BLaER1 treated with 17β-estradiol and CSF1 and Interleukin-3, amounts not matched to agents 10 nM and 100 nM (cell line): ENCODE results near the gene TBX2.
A peak's percentile ranks its signal among the peaks of the same experiment; 100 is the strongest.

Experiments
- H3K27ac ChIP-seq, 11 experiments: shearing (Covaris generic); formaldehyde crosslinking; 2 replicates each; pipeline ENCODE4 v1.8.1; 2022
- H3K27me3 ChIP-seq, 11 experiments: shearing (Covaris generic); formaldehyde crosslinking; 2 replicates each; pipeline ENCODE4 v1.8.1; 2022
- H3K36me3 ChIP-seq, 11 experiments: shearing (Covaris generic); formaldehyde crosslinking; 2 replicates each; pipeline ENCODE4 v1.8.1; 2022
- H3K4me1 ChIP-seq, 10 experiments: shearing (Covaris generic); formaldehyde crosslinking; 2 replicates each; pipeline ENCODE4 v1.8.1; 2022
- H3K4me2 ChIP-seq, 11 experiments: shearing (Covaris generic); formaldehyde crosslinking; 2 replicates each; pipeline ENCODE4 v1.8.1; 2022
- H3K4me3 ChIP-seq, 10 experiments: shearing (Covaris generic); formaldehyde crosslinking; 2 replicates each; pipeline ENCODE4 v1.8.1; 2022
- H3K9ac ChIP-seq, 11 experiments: shearing (Covaris generic); formaldehyde crosslinking; 2 replicates each; pipeline ENCODE4 v1.8.1; 2022
- H3K9me3 ChIP-seq, 11 experiments: shearing (Covaris generic); formaldehyde crosslinking; replicated peaks in 1 of 11; 2 replicates each; pipeline ENCODE4 v1.8.1; 2022
- H4K20me1 ChIP-seq, 11 experiments: shearing (Covaris generic); formaldehyde crosslinking; 2 replicates each; pipeline ENCODE4 v1.8.1; 2022
- Cebpa-rat ChIP-seq, 11 experiments: shearing (Covaris generic); IDR thresholded peaks; 2 replicates each; pipeline ENCODE4 v1.8.1; 2022

Gene TBX2

GRCh38 chr17:61385577-61386236, 13.9 kb upstream of the TBX2 start:
- Histone ChIP-seq H3K27ac (no peak overlapping the region), H3K27me3 (no peaks in the 10 kb centered on the region; a peak in 1 of 22 replicates), H4K20me1 (peaks cover 0 to 20% (median 0%) of the 10 kb centered on the region in 11 experiments; a peak in 4 of 22 replicates)

GRCh38 chr17:61386251-61386650, 13.4 kb upstream of the TBX2 start:
- no peaks in the 10 kb centered on the region; a peak in 1 of 22 replicates for H3K27me3 ChIP-seq
- no peak for TF ChIP-seq Cebpa-rat (IDR thresholded peaks at IDR 0.05)
- H3K36me3 ChIP-seq = no peaks in the 10 kb centered on the region
- H3K4me3 ChIP-seq = no peak overlapping the region
- H3K9ac ChIP-seq = no peak overlapping the region
- no peak overlapping the region for H3K4me2 ChIP-seq
- no peak overlapping the region for H3K27ac ChIP-seq
- no peaks in the 10 kb centered on the region for H3K9me3 ChIP-seq
- peaks cover 0 to 21% (median 0%) of the 10 kb centered on the region in 11 experiments; a peak in 4 of 22 replicates for H4K20me1 ChIP-seq
- H3K4me1 ChIP-seq = peaks cover 0 to 5% (median 0%) of the 10 kb centered on the region in 10 experiments; a peak in 3 of 20 replicates

More at GRCh38 chr17:61385577-61386236, 13.9 kb upstream of the TBX2 start:
- Histone ChIP-seq H3K4me3 (no peak overlapping the region), H3K9ac (no peak overlapping the region), H3K4me1 (peaks cover 0 to 5% (median 0%) of the 10 kb centered on the region in 10 experiments; a peak in 3 of 20 replicates), H3K9me3 (no peaks in the 10 kb centered on the region), H3K36me3 (no peaks in the 10 kb centered on the region), H3K4me2 (no peak overlapping the region)
- no peak for TF ChIP-seq Cebpa-rat (IDR thresholded peaks at IDR 0.05)

GRCh38 chr17:61387011-61387410, 12.6 kb upstream of the TBX2 start:
- TF ChIP-seq Cebpa-rat (IDR thresholded peaks at IDR 0.05) = no peak
- Histone ChIP-seq H3K4me2 (no peak overlapping the region), H3K9me3 (no peaks in the 10 kb centered on the region), H3K4me1 (peaks cover 0 to 5% (median 0%) of the 10 kb centered on the region in 10 experiments; a peak in 3 of 20 replicates), H3K9ac (no peak overlapping the region), H3K4me3 (no peak overlapping the region), H4K20me1 (peaks cover 0 to 28% (median 0%) of the 10 kb centered on the region in 11 experiments; a peak in 4 of 22 replicates), H3K36me3 (no peaks in the 10 kb centered on the region), H3K27me3 (no peaks in the 10 kb centered on the region; a peak in 1 of 22 replicates), H3K27ac (no peak overlapping the region)

DNA sequence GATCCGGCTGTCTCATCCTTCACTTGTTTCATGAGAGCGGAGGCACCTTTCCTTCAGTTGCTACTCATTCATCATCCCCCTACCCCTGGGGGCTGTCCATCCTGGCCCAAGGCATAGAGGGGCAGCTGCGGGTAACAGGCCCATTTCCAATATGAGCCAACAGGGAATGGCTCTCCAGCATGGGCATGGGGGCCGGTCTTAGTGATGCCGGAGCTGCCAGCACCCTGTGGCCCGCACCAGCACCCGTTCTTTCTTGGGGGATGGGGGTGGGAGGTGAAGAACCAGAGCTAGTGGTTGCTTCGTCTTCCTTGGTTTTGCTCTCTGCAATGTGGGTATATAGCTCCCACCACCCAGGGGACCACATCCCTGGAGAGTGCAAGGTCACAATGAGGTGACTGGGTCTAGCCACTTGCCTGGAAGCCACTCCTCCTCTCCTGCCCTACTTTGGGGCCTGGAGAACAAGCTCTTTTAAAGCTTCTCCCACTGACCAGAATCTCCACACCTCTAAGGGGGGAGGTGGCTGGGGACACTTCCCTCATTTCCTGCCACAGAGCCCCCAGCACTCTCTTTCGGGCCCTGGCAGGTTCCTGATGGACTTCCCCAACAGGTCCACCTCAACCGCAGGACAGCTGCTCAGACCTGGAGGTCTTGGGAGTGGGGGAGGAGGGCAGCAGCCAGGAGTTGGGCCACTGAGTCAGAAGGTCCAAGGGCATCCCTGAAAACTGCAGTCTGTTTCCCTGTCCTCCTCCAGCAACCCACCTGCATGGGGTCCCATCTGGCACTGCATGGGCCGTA, 11.9 kb upstream of the TBX2 start:
- Histone ChIP-seq H3K4me1 (peaks cover 0 to 5% (median 0%) of the 10 kb centered on the region in 10 experiments; a peak in 3 of 20 replicates), H4K20me1 (peaks cover 0 to 31% (median 0%) of the 10 kb centered on the region in 11 experiments; a peak in 4 of 22 replicates), H3K4me3 (no peak overlapping the region), H3K27ac (no peak overlapping the region), H3K9ac (no peak overlapping the region), H3K9me3 (no peaks in the 10 kb centered on the region), H3K27me3 (peaks cover 0 to 2% (median 0%) of the 10 kb centered on the region in 11 experiments; a peak in 2 of 22 replicates), H3K4me2 (peak overlapping the region in 2 of 11 experiments; percentile 1 to 18; a peak in 1 of 22 replicates), H3K36me3 (no peaks in the 10 kb centered on the region)
- TF ChIP-seq Cebpa-rat (IDR thresholded peaks at IDR 0.05) = no peak

- TF ChIP-seq Cebpa-rat (IDR thresholded peaks at IDR 0.05) = no peak
- Histone ChIP-seq H3K9ac (no peak overlapping the region), H4K20me1 (peaks cover 0 to 39% (median 0%) of the 10 kb centered on the region in 11 experiments; a peak in 7 of 22 replicates), H3K27me3 (peaks cover 0 to 11% (median 4%) of the 10 kb centered on the region in 11 experiments; a peak in 14 of 22 replicates), H3K4me2 (no peak overlapping the region), H3K4me3 (no peak overlapping the region), H3K27ac (no peak overlapping the region), H3K9me3 (no peaks in the 10 kb centered on the region), H3K36me3 (no peaks in the 10 kb centered on the region), H3K4me1 (peaks cover 0 to 5% (median 0%) of the 10 kb centered on the region in 10 experiments; a peak in 3 of 20 replicates)
Measured at GRCh38 chr17:61388561-61389356, 10.9 kb upstream of the TBX2 start.

DNA sequence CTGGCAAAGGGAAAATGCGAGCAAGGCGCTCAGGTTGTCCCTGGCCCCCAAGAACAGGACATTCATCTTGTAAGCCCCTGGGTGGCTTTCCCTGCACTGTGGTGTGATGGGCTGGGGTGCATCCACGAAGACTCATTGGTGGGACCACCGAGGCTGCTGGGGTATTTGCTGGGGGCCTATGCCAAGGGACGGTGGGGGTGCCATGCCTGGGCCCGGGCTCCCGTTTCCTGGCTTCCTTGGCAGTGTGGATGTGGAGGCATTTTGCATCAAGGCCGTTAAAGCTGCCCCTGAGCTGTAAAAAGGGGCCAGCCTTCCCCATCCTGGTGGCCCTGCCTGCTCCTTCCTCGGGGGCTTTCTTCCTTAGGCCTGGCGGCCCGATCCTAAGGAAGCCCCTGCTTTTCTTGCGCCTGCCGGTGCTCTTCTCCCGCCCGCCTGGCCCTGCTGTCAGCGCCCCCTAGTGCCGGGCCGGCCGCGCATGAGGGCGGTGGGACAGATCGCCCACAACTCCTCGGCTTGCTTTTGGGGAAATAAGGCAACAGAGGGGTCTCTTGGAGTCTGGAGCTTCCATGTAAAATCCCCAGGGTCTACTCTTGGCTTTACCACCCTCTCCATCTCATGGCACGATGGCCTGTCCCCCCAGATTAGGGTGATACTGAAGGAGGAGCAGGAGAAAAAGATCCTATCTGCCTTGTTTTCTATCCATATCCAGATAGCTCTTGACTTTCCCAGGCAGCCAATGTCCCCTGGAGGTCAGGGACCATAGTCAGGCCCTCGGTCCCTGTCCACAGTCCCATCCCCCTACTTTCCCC, 9.8 kb upstream of the TBX2 start:
- peaks cover 0 to 5% (median 0%) of the 10 kb centered on the region in 10 experiments; a peak in 3 of 20 replicates for H3K4me1 ChIP-seq
- peak overlapping the region in 1 of 11 experiments; percentile 7; a peak in 1 of 22 replicates for H3K4me2 ChIP-seq
- no peaks in the 10 kb centered on the region for H3K36me3 ChIP-seq
- peaks cover 9 to 22% (median 16%) of the 10 kb centered on the region in 11 experiments for H3K27me3 ChIP-seq
- no peak overlapping the region for H3K27ac ChIP-seq
- H3K9me3 ChIP-seq = no peaks in the 10 kb centered on the region
- H3K4me3 ChIP-seq = no peak overlapping the region
- no peak for TF ChIP-seq Cebpa-rat (IDR thresholded peaks at IDR 0.05)
- peaks cover 0 to 44% (median 0%) of the 10 kb centered on the region in 11 experiments; a peak in 7 of 22 replicates for H4K20me1 ChIP-seq
- no peak overlapping the region for H3K9ac ChIP-seq

DNA sequence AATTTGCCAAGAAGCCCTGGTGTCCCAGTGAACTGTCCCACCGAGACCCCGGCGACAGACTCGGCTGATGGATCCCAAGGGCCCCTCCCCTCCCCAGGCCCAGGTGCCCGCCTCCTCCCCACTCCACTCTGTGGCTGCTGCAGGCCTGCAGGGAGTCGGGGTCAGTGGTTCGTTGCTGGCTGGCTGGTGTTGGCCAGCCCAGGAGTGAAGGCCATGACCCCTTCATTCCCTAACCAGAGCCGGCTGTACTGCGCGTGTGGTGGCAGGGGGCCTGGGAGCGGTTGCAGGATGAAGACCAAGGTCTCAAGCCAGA, 9.2 kb upstream of the TBX2 start:
- Histone ChIP-seq H3K27ac (no peak overlapping the region), H3K9me3 (no peaks in the 10 kb centered on the region), H3K9ac (no peak overlapping the region), H3K27me3 (peaks cover 14 to 27% (median 21%) of the 10 kb centered on the region in 11 experiments), H3K4me1 (peaks cover 0 to 5% (median 0%) of the 10 kb centered on the region in 10 experiments; a peak in 3 of 20 replicates), H4K20me1 (peaks cover 0 to 46% (median 0%) of the 10 kb centered on the region in 11 experiments; a peak in 7 of 22 replicates), H3K4me3 (no peak overlapping the region), H3K36me3 (no peaks in the 10 kb centered on the region), H3K4me2 (no peak overlapping the region)
- no peak for TF ChIP-seq Cebpa-rat (IDR thresholded peaks at IDR 0.05)
